Hematopoietic multipotent progenitor cell (in vitro differentiated cells): ENCODE data around the gene CHST14. TPM values are rescaled to one million over a fixed set of nuclear protein-coding genes. Genes with fewer than 3 reads are reported as not detected.
A peak's percentile ranks its signal among the peaks of the same experiment; 100 is the strongest.

Experiments
- DNase-seq, 3 donors: peaks; one replicate each; pipeline ENCODE4 v3.0.0-alpha.2; 2011 to 2015; ENCODE audit warnings: low read depth in 2 of 3, low spot score in 2 of 3
- total RNA-seq: library from RNA; depleted of rRNA; stranded (reverse); fragments of >200 nt; gene quantifications from one replicate; pipeline ENCODE4 v1.2.3, GENCODE V29; 2012

The CHST14 gene
- total RNA-seq, 1 donor: 18.0 TPM

DNA sequence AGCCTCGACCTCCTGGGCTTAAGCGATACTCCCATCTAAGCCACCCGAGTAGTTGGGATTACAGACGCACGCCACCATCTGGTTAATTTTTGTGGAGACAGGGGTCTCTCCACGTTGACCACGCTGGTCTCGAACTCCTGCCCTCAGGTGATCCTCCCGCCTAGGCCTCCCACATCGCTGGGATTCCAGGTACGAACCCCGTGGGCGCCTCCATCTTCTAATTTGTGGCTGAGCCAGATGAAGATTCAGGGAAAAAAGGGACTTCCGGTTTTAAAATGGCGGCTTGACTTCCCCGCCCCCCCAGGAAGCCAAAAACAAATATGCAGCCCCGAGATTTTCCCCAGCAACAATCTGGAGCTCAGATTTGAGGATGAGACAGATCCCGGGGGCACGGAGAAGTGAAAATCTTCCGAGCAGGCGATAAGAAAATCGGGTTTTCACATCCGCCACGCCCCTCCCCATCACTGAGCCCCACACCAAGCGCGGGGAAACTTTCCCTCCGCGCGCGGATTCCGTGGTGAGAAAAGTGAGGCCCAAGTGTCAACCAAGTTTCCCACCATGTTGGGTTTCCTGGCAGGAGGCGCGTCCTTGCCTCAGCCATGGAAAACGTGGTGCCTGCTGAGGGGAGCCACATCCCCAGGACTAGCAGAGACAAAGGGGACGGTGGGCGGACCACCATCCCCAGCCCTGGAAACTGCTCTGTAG, 15.4 kb downstream of the CHST14 start:
- no peak for DNase-seq

DNA sequence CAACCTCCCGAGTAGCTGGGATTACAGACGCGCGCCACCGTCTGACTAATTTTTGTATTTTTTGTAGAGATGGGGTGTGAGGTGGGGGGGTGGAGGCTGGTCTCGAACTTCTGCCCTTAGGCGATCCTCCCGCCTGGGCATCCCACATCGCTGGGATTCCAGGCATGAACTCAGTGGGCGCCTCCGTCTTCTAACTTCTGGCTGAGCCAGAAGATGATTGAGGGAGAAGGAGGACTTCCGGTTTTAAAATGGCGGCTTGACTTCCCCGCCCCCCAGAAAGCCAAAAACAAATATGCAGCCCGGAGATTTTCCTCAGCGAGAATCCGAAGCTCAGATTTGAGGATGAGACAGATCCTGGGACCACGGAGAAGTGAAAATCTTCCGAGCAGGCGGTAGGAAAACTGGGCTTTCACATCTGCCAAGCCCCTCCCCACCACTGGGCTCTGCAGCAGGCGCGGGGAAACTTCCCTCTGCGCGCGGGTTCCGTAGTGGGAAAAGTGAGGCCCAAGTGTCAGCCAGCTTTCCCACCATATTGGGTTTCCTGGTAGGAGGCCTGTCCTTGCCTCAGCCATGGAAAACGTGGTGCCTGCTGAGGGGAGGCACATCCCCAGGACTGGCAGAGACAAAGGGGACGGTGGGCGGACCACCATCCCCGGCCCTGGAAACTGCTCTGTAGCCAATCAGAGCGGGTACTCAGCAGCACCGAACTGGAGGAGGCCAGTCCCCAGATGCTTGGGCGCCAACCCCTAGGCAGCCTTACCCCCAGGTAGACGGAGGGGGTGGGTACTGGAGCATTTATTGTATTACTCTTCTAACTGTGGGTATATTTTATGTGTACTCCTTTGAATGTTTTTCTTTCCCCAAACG, 17.3 kb downstream of the CHST14 start:
- no peak for DNase-seq

DNA sequence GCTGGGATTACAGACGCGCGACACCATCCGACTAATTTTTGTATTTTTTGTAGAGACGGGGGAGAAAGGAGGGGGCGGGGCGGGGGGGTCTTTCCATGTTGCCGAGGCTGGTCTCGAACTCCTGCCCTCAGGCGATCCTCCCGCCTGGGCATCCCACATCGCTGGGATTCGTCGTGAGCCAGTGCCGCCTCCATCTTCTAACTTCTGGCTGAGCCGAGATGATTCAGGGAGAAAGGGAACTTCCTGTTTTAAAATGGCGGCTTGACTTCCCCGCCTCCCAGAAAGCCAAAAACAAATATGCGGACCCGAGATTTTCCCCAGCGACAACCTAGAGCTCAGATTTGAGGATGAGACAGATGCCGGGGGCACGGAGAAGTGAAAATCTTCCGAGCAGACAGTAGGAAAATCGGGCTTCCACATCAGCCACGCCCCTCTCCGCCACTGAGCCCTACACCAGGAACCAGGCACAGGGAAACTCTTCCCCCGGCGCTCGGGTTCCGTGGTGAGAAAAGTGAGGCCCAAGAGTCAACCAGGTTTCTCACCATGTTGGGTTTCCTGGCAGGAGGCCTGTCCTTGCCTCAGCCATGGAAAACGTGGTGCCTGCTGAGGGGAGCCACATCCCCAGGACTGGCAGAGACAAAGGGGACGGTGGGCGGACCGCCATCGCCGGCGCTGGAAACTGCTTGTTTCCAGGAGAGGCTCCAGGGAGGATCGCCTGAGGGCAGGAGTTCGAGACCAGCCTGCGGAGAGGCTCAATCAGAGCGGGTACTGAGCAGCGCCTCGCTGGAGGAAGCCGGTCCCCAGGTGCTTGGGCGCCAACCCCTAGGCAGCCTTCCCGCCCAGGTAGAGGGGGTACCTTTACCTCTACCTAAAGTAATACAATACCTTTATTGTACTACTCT, 18.7 kb downstream of the CHST14 start:
- DNase-seq: no peak

DNA sequence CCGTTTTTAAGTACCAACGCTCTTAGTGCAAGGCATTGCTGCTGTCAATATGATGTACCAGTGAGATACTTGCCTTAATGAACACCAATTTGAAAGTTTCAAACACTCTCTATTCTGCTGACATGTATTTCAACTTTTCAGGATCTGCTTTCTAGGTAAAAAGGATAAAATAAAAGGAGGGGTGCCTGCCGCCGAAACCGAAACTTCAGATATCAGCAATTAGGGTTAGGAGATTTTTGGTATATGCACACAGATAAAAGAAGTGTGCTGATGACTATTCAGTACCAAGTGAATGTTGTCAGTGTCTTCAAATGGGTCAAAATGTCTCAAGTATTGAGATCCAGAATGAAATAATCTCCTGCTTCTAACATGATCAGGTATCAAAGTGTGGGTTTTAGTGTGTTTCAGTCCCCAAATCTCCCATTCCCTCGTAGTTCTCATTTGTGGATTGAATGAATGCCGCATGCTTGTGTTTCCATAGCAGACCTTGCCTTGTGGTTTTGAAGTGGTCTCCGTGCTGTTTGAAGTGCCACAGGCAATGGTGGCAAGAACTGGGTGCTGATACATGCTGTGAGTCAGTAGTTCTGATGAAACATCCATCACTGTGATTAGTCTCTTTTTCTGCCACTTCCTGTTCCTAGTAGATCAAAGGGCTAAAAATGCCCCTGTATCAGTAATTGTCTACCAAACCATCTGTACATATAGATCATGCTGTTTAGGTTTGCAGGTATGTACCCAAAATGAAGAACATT, 22.5 kb downstream of the CHST14 start:
- peak in 1 of 3 donors; percentile 18 for DNase-seq

DNA sequence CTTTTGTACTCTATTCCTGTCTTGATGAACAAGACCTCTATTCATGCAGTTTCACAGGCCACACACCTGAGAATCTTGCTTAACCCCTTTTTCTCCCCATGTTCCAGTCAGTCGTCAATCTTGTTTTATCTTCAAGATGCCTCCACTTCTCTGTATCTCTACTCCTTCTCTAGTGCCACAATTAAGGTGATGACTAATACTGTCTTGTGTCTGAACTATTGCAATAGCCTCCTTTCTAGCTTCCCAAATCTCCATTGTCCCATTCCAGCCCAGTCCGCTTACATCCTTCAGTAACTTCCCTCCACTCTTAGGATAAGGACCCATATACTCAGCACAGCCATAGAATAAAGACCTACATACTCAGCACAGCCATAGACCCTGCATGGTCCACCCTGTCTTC, 24.7 kb downstream of the CHST14 start:
- DNase-seq: no peak

DNA sequence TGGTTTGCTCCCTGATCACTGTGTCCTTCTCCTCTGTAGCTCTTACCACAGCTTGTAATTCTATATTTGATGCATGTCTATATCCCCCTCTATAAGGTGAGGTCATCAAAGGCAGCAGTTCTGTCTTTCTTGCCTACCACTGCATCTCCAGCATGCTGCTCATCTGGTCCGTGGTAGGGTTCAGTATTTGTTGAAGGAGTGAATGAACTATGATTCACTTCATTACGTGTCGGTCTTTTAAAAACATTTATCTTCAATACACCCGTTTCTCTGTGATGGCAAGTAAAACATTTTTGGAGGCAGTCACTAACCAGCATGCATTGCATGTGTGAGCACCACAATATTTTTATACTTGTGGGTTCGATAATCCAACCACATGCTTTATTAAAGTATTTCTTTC, 27.6 kb downstream of the CHST14 start:
- DNase-seq: no peak

DNA sequence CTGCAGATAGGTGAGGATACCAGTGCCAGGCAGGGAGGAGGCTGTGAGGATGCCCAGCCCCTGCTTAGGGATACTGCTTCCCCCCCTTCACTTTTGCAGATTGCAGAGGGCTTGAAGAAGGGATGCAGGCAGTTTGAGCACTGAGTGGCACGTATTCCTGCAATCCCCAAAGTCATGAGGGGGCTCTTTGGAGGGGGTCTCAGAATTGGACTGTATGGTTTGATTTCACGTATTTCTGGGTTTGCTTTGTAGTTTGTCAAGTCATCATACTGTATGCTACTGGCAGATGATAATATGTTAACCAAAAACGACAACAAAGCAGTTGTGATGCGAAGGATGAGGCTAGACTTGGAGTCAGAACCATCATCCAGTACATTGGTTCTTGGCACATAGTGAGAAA, 28.1 kb downstream of the CHST14 start:
- DNase-seq: no peak

DNA sequence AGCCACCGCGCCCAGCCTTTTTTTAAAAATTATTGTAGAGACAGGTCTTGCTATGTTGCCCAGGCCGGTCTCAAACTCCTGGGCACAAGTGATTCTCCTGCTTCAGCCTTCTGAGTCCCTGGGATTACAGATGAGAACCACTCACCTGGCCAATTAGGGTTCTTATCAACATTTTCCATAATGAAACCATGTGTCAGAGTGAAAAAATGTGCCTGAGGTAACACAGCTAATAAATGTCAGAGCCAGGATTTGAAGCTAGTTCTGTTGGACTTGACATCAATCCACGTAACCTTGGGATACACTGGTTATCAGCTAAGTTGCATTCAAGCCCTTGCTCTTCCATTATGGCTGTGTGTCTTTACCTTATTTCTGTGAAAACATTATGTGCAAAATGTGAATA, 29.1 kb downstream of the CHST14 start:
- no peak for DNase-seq

DNA sequence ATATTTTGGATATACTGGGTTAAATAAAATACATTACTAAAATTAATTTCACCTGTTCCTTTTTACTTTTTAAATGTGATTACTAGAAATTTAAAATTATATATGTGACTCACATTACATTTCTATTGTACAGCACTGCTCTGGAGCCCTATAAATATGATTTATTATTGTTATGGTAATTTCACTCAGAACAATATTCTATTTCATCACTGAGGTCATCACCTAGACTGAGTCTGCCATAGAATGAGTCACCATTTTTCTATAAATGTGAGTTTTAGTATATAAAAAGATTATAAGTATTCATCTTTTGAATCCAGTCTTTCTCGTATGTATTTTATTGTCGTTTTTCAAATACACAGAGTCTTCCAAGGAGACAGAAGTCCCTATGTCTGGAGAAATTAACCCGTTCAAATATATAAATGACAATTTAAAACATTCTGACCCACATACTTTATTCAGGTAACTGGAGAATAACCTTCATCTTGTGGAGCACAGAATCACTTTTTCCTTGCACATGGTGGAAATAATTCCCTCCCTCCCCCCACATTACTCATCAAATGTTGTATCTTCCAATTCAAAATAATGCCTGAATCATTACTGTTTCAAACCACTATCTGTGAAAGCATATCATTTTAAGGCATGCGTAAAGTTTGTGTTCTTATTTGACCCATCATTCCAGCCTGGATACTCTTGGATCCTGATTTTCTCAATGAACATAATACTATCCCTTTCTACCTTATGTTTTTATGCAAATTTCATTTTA, 30.0 kb downstream of the CHST14 start:
- DNase-seq: no peak

DNA sequence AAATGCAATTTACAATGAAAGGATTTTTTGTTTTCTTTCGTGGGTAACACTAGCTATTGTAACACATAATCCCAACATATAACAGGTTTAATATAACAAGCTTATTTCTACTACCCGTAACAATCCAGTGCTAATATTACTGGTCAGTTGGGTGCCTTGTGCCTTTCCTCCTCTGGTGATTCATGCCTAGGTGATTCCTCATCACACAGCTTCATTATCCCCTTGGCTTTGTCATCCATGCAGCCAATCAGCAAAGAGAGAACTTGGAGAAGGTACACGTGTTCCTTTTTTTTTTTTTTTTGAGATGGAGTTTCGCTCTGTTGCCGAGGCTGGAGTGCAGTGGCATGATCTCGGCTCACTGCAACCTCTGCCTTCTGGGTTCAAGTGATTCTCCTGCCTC, 30.7 kb downstream of the CHST14 start:
- DNase-seq: no peak

DNA sequence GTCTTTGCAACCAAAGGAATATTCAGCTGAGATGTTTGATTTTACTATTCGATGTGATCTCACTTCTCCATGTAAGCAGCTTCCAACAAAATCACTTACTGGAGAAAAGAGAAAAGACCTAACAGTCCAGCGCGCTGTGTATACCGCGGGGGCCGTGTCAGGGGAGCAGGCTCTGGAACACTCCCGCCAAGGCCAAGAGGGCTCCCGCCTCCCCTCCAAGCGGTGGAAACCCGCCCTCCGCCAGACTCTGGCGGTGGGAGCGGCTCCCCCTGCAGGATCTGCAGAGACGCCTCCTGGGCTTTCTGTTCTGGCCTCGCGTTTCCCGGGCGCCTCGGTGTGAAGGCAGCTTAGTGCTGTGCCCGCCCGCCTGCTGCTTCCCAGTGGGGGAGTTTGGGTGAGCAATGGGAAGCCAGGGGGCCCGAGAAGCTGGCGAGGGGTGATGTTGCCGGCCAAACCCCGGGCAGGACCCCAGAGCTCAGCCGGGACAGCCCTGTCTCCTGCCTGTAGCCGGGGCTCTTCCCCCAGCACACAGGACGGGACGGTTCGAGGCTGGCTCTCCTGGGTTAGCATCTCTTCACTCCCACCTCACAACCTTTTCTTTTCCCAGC, 36.3 kb downstream of the CHST14 start:
- DNase-seq: peak in 2 of 3 donors; percentile 66 to 72

DNA sequence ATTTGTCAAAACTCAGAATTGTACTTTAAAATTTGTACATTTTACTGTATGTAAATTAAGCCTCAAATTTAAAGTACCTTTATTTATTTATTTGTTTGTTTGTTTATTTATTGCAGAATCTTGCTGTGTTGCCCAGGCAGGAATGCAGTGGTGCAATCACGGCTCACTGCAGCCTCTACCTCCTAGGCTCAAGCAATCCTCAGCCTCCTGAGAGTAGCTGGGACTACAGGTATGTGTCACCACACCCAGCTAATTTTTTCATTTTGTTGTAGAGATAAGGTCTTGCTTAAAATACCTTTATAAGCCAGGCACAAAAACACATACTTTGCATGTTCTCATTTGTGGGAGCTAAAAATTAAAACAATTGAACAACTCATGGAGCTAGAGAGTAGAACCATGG, 37.4 kb downstream of the CHST14 start:
- no peak for DNase-seq

DNA sequence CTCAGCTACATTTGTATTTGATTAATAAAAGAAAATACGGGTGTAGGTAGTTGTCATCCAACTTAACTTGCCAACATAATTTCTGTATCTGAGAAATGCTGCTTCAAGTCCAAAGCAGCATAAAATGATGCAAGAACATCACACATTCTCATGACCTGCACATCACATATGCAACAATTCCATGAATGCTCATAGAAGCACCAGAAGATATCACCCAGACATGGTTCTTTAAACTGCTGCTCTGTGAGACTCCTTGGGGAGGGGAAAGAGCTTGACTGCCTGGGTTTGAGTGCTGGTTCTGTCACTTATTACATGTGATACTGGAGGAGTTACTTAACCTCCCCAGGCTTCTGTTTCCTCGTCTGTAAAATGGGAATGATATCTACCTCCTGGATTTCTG, 39.4 kb downstream of the CHST14 start:
- no peak for DNase-seq

DNA sequence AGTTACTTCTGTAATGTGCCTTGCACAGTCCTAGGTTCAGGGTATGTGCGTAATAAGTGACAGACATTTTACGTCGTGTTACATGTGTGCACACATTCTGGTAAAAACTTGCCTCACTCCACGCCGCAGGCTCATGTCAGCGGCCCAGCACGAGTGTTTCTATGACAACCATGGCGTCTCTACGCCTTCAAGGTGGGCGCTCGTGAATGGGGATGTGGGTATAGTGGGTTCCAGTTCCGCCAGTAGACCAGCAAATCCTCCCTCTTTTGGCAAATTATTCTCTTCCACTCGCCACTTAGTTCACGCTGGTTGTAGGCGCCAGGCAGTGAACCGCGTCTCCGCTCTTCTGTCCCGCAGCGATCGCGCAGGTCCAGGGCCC, 40.3 kb downstream of the CHST14 start:
- DNase-seq: peak in 2 of 3 donors; percentile 44 to 73

DNA sequence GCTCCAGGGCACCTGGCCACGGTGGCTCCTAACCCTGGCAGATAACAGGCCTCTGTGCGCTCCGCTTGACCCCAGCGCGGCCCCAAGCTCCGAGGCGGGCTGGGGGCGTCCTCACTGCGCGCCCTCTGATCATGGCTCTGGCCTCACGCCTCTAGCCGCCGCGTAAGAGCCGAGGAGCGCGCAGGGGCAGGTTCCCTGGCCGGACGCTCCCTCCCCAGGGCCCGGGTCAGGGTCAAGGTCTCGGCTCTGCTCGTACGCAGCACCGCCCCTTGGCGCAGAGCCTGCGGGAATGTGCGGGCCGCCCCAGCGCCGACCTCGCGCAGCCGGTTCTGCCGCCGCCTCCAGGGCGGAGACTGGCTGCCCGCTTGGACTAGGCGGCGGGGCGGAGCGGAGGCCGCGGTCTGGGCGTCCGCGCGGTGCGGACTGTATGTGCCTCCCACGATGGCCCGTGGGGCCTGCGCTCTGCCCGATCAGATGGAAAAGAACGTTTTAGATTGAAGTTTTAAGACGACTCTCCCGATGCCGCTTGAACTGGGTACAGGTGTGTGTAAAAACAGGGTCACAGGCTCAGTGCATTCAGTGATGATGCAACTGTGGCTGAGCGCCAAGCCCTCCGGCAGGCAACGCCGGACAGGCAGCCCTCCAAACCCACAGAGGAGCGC, 40.8 kb downstream of the CHST14 start:
- peak in 1 of 3 donors; percentile 13 for DNase-seq

DNA sequence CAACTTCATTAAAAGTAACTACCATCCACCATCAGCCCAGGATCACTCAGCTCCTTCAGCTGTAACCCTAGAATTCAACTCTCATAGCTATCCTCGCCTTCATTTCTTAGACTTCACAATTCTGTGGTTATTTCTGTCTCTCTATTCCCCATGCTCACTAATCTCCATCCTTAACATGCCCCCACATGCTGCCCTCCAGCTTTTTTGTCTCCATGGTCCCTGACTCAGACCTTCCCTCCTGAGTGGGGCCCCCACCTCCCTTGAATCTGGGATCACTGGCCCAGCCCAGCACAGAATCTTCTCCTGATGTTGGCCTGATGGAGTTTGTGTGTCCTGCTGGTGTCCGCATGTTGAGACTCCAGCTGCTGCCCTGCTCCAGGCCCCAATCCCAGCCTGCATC, 41.7 kb downstream of the CHST14 start:
- DNase-seq: no peak

DNA sequence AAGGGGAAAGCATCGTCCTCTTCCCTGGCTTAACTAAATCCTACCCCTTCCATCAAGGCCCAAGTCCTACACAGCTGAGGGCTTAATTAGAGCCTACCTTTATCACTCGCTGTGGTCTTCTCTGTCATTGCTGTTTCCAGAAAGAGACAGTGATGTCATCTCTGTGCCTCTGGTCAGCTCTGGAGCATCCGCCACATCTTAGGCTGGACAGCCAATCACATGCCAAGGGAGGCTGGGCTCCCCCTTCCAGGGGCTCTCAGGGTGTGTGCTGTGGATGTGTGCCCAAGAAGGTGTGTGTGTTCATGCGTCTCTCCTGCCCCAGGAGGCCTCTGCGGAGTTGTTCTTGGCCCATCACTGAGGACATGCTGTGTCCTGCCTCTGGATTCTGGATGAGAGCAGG, 42.8 kb downstream of the CHST14 start:
- no peak for DNase-seq

DNA sequence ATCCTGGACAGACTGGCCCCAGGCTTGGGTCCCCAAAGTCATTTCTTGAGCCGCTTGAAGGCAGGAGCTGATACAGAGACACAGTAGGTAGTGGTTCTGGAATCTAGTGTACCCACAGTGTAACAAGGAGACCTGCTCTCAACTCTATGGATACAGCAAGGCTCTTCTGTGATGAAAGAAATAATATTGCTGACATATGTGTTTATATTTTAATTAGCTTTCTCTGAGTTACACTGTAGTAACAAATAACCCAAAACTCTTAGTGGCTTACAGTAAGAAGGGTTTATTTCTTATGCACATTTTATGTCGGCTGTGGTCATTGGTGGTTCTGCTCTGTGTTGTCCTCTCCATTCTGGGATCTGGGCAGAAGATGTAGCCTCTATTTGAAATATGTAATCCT, 45.5 kb downstream of the CHST14 start:
- DNase-seq: no peak
